ENCODE results near the gene DEPDC7.
"Not testable (repeated sequence)": the region's sequence is repeated elsewhere in the genome, so short reads cannot be mapped to it uniquely, and the experiment has no call there.

Gene DEPDC7

DNA sequence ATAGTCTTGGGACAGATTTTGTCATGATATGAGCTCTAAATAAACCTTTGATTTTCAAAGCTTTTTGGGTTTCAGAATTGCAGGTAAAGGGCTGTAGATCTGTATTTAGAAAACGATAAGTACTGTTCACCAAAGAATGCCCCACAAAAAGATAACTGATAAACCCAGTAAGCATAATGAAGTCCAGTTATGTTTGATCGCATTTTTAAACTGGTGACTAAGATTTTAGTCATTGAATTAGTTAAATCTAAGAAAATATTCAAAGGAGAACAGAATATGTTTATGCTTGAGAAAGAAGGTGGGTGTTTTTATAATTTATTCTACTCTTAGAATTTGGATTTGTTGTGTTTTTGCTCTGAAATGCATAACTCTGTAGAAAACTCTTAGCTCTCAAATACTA lies 11.6 kb downstream of the DEPDC7 start:
- no peak for DNase-seq

DNA sequence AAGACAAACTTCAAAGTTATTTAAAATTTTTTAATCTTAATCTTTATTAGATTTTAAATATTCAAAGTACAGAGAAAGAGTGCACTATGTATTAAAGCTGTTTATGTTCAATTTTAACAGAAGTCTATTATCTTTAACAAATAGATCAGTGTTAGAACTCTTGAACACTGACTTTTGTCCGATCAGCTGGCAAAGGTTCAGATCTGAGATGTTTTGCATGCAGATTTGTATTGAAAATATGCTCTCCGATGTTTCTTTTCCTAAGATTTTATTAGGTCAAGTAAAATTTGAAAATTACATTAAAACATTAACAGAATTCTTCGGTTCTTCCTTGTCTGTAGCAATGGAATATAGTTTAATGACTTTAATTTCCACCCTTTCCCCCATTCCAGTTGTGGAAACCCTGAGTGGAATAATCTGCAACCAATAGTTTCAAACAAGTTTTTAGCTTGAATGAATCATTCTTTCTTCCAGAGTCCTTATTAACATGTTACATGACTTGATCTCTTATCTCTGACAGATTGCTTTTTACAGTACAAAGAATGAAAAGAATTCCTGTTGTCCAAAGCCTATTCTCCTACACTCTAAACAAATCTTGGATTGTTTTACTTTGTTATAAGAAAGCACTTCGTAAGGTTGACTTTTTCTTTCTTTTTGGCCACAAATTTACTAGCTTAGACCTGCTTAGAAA lies 12.3 kb downstream of the DEPDC7 start:
- no peak for DNase-seq

GRCh38 chr11:33028537-33028914 lies 12.8 kb downstream of the DEPDC7 start:
- DNase-seq: no peak

- DNase-seq: not testable (repeated sequence)
Observed at GRCh38 chr11:33029218-33029617, 13.5 kb downstream of the DEPDC7 start.

DNA sequence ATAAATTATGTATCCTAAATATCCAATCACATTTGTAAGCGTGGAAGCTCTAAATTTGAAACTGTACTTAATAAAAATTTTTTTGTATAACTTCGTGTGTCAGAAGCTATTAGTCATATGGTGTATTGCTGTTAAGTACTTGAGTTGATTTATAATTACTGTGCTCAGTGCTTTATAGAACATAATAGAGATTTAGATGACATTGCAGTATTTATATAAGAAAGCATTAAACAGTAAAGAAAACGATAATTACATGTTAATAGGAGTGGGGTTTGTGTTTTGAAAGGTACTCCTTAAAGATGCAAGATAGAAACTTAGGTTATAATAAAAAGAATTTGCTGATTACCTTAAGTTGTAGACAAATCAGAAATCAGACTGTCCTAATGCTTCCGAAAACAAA lies 17.8 kb downstream of the DEPDC7 start:
- DNase-seq: no peak

DNA sequence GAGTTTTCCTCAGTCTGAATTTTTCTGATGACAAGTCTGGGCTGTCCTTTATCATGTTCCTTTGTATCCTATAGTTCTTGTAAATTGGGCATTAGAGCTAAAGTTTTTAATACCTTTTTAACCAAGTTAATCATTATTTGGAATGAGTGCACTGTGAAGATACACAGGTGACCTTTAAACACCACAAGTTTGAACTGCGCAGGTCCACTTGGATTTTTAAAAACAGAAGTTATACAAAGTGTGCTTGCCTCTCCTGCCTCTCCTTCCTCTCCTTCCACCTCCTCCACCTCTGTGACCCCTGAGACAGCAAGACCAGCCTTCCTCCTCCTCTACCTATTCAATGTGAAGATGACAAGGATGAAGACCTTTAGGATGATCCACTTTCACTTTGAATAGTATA lies 19.3 kb downstream of the DEPDC7 start:
- no peak for DNase-seq

DNA sequence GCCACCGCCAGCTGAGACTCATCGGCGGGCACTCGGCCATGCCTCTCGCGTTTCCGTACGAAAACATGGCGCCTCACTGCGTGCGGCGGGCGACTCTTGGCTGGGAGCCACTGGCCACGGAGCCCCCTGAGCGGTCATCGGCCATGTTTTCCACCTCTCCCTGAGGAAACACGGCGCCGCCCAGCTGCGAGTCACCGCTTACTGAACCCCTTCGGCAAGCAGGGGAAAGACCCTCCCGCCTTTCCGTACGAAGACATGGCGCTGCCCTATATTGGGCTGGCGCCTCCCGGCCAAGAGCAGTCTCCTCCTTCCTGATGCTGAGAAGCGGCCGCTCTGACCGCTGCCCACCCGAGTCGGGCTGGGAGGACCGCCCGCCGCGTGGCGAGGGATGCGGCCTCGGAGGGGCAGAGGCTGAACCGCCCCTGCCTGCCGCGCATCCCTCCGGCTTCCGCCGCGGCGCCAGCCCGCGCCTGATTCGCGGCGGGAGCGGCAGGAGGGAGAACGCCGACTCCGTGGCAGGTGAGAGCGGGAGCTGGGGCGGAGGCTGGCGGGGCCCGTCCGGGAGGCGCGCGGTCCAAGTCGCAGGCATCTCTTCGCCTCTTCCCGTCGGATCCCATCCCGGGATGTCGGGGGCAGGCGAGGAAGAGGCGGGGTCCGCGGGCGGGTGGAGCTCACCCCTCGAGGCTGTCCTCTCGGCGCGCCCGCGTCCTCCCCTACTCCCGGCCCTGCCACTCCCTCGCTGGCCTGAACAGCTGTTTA lies 23.8 kb downstream of the DEPDC7 start, which contains the start of gene TCP11L1:
TCP11L1 (plus strand) TSS at position 299 of the 759 bp plus-strand sequence. CDS start 4,202 bp downstream, outside the sequence.
- DNase-seq: peak; percentile 64

DNA sequence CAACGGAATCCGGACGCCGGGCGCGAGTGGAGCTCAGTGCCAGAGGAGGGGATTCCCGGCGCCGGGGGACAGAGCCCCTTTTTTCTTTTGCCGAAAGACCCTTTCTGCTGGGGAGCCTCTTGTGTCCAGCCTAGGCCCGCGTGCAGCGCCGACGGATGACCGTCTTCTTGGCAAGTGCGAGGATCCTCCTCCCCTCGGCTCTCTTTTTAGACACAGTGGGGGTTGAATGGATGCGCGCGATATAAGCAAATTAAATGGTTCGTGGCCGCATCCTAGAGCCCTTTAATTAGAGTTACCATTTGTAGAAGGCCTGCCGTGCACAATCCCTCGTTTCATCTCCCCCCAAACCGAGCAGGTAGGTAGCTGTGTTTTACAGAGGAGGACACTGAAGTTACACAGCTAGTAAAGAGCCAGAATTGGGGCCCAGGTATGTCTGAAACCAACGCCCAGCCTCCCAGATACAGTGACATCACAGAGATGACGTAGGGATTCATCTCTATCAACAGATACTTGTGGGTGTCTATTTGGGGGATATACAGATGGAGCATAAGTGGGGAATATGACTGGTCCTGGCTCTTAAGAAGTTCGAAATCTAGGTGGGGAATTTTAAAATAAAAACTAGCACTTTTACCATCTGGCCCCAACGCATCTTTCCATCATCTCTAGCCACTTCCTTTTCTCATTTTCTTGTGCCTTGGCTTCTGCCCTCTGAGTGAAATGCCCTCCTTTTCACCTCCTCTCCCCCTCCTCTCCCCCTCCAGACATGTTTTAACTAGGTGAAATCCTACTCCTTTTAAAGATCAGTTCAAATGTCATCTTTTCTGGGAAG lies 24.6 kb downstream of the DEPDC7 start:
- DNase-seq: no peak

GRCh38 chr11:33040862-33041453 lies 25.3 kb downstream of the DEPDC7 start:
- no peak for DNase-seq

DNA sequence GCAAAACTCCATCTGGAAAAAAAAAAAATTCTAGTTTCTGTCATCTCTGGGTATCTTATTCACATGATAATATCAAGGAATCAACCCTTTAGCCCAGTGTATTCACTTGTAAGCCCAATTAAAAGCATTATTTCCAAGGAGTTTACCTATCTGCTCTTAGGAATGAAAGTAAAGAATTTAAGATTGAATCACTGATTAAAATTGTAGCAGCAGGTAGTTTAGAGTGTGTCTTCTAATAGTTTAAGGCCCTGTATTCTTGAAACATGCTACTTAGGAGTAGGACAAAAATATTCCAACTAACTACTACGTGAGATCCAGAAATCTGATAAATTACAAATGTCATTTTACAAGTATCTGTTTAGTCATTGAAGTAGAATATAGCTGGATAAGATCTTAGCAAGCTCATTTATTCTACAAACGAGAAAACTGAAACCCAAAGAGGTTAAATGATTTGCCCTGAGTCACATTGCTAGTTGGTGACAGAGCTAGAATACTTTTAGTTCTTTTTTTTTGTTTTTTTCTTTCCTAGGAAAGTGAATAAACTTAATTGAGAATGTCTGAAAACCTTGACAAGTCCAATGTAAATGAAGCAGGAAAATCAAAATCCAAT lies 27.6 kb downstream of the DEPDC7 start:
- DNase-seq: no peak

GRCh38 chr11:33044285-33044756 lies 28.6 kb downstream of the DEPDC7 start:
- DNase-seq: no peak

DNA sequence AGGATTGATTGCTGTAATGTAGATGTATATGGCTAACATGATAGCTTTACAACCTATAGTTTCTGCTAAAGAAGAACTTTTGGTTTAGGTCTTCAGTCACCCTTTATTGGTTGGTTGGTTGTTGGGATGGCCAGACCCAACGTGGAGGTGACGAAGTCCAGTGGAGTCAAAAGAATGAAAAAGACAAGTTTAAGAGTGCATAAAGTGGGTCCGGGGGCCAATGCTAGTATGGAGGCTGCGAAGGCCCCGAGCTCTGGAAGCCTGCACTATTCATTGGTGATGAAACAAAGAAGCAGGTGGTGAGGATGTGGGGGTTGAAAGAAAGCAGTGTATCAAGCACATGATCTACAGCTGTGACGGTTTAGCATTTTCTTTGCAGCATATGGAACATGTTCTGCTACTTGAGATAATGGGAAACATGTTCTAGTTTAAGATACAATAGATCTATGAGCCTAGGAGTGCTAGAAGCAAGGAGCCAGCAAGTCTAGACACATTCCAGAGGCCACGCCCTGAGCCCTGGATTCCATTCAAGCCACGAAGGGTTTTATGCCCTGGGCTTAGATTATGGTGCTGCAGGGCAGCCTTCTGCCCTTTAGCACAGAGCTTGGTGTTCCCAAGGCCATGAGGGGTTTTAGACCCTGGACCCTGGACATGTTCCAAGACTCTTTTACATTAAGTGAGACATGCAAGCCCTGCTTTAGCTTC lies 30.0 kb downstream of the DEPDC7 start:
- DNase-seq: no peak

- DNase-seq: not testable (repeated sequence)
Observed at GRCh38 chr11:33048701-33049100, 33.0 kb downstream of the DEPDC7 start.

- DNase-seq: peak; percentile 23
Observed at GRCh38 chr11:33049565-33050408, 34.1 kb downstream of the DEPDC7 start.

- no peak for DNase-seq
Observed at GRCh38 chr11:33052231-33052630, 36.6 kb downstream of the DEPDC7 start.

DNA sequence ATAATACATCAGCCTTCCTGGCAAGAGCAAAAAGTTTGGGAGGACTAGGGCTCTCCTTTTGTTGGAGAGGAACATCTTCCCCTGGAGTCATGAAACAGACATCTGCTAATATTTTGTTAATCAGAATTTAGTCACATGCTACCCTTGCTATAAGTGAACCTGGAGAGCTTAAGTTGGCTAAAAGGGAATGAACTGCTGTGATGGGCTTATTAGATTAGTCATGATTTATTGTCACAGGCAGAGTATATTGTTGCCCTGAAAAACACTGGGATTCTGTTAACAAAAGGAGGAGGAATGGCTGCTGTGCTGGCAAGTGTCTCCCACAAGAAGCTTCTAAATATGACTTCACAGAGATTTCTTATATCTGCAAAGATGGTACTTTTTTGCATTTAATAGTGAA lies 39.7 kb downstream of the DEPDC7 start:
- DNase-seq: no peak

GRCh38 chr11:33057284-33057683 lies 41.6 kb downstream of the DEPDC7 start:
- DNase-seq: no peak

GRCh38 chr11:33059331-33060007 lies 43.8 kb downstream of the DEPDC7 start:
- DNase-seq: no peak

DNA sequence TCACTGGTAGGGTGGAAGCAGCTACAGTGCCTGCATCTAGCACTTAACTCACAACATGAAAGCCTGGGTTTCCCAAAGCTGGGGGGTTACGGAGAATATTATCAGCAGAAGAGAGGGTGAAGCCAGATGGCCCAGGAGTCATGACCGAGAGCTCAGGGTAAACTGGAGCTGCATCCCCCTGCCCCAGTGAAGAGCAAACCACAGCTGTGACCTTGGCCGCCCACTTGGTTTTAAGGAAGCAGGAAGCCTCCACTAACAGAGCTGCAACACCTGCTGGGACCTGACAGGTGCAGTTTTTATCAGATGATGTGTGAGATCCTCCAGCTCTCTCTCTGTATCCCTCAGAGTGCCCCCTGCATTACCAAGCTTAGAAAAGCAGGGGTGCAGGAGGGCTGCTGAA lies 44.6 kb downstream of the DEPDC7 start:
- no peak for DNase-seq

DNA sequence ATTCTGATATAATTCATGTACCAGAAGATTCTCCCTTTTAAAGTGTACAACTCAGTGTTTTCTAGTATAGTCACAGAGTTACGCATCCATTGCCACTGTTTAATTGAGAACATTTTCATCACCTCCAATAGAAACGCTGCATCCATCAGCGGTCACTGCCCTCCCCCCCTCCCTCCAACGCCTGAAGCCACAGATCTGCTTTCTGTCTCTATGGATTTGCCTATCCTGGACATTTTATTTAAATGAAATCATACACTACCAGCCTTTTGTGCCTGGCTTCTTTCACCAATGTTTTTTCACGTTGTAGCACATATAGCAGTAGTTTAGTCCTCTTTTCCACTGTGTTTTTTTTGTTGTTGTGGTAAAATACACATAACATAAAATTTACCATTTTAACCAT lies 46.5 kb downstream of the DEPDC7 start:
- DNase-seq: no peak

Measured in NCI-H2029 treated with DMSO at 0.1 percent for 48 hours (cell line).